Measurements from ENCODE around the gene PHLPP1.

The PHLPP1 gene

GRCh38 chr18:62987859-62988258, 272.5 kb downstream of the PHLPP1 start:
- DNase-seq = no peak

- no peak for DNase-seq
Observed at GRCh38 chr18:62988471-62988870, 273.1 kb downstream of the PHLPP1 start.

DNA sequence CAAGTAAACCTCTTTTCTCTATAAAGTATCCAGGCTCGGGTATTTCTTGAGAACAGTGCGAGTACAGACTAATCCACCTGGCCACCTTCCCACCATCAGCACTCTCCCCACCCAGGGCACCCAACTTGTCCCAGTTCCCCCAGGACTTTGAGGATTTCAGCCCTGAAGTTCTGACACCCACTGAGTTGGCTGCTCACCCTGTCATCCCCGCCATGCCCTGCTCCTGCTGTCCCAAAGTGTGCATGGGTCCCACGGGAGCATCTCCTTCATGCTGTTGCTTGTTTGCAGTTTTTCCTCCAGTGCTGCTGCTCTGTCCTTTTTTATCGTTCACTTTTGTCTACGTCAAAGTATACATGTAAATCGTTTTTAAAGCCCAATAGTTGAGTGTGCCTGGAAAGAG, 273.9 kb downstream of the PHLPP1 start:
- DNase-seq = no peak

GRCh38 chr18:62990653-62991052, 275.3 kb downstream of the PHLPP1 start:
- DNase-seq = no peak

GRCh38 chr18:62991389-62991788, 276.0 kb downstream of the PHLPP1 start:
- no peak for DNase-seq

GRCh38 chr18:62991959-62992358, 276.6 kb downstream of the PHLPP1 start:
- peak; percentile 36 for DNase-seq

DNA sequence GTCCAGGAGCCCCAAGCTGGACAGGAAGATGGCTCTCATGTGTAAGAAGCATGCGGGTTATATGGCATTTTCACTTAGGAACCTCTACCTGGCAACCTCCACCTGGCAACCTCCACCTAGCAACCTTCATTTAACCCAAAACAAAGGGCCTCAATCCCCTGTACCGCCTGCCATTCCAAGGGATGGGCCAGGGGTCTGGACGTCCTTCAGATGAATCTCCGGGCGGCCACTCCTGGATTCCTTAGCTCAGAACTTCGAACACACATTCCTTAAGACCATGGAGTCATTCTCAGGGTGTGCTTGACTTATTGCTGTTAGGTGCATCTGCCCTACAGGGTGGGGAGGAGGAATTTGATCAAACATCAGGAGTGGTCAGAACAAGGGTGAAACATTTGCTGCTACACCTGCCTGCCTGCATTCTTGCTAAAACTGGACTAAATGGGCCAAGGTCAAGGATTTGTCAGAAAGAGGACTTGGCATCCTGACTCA, 277.6 kb downstream of the PHLPP1 start:
- no peak for DNase-seq

DNA sequence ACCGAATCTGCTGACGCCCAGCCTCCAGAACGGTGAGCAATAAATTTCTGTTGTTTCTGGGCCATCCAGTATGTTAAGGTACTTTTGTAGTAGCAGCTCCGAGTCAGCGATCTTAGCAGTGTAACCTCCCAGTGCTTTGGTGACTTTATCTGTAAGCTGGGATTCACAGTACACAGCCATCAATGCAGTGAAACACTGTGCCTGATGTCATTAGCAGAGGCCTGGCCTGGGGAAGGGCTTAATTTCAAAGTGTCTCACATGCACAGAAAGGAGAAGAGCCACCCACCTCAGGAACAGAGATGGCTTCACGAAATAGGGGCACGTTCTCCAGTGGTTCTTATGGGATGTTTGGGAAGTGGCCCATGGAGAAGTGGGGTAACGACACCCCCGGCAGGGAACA, 281.2 kb downstream of the PHLPP1 start:
- DNase-seq = no peak

- no peak for DNase-seq
Observed at GRCh38 chr18:62997076-62997475, 281.7 kb downstream of the PHLPP1 start.

- DNase-seq = no peak
Observed at GRCh38 chr18:62998443-62998842, 283.1 kb downstream of the PHLPP1 start.

DNA sequence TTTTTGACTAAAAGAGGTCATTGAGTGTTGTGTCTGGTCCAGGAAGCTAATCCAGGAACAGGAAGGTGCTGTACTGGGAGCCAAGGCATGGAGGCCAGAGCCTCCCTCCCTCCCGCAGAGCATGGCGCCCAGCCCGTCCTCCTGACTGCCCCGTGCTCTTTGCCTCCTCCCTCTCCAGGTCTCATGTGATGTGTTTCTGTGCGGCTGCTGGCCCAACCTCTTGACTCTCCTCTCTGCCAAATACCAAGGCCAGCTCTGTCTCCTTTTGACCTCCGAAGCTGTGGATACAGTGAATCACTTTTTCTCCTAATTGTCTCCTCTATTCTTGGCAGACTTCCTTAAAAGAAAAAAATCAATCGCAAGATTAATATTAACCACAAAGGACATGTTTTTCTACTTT, 284.1 kb downstream of the PHLPP1 start:
- DNase-seq = no peak

- DNase-seq = no peak
Observed at GRCh38 chr18:62999921-63000320, 284.6 kb downstream of the PHLPP1 start.

GRCh38 chr18:63000839-63001238, 285.5 kb downstream of the PHLPP1 start:
- DNase-seq = no peak

GRCh38 chr18:63001861-63002260, 286.5 kb downstream of the PHLPP1 start:
- DNase-seq = no peak

DNA sequence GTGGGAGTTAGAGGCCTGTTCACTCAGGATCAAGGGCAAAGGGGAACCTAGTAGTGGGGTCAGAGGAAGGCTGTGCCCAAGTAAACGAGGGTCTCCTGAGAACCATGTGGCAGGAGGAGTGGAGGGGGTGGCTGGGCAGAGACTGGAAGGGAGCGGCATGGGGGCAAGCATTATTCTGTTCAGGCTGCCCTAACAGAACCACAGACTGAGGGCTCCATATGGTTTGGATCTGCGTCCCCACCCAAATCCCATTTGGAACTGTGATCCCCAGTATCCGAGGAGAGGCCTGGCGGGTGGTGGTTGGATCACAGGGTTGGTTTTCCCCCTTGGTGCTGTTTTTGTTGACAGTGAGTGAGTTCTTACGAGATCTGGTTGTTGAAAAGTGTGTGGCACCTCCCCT, 287.0 kb downstream of the PHLPP1 start:
- DNase-seq = no peak

DNA sequence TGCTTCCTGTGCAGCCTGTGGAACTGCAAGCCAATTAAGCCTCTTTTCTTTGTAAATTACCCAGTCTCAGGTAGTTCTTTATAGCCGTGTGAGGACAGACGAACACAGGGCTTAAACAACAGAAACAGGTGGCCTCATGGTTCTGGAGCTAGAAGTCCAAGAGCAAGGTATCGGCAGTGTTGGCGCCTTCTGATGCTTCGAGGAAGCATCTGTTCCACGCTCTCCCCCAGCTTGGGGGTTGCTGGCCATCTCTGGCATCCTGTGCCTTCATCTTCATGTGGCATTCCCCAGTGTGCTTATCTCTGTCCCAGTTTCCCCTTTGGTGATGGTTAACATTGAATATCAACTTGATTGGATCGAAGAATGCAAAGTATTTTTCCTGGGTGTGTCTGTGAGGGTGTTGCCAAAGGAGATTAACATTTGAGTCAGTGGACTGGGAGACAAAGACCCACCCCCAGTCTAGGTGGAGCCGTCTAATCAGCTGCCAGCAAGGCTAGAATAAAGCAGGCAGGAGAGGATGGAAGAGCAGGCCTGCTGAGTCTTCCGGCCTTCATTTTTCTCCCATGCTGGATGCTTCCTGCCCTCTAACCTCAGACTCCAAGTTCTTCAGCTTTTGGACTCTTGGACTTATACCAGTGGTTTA, 287.6 kb downstream of the PHLPP1 start:
- no peak for DNase-seq

DNA sequence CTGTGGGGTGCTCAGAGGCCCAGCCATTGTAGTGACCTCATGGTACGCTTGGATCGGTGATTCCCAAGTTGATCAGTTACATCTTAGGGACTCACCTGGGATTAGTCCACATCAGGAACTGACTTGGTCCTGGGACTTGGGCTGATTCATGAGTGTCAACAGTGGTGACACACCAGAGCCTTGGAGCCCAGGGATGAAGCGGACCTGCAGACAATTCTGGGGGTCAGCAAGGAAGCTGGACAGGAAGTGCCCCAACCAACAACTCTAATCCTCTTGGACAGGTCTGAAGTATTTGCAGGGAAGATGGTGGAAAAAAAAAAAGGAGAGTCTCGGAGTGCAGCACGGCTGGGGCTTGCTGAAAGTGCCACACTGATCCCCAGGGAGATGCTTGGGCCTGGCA, 288.6 kb downstream of the PHLPP1 start:
- no peak for DNase-seq

- no peak for DNase-seq
Observed at GRCh38 chr18:63004466-63005089, 289.2 kb downstream of the PHLPP1 start.

GRCh38 chr18:63005306-63005705, 290.0 kb downstream of the PHLPP1 start:
- no peak for DNase-seq

DNA sequence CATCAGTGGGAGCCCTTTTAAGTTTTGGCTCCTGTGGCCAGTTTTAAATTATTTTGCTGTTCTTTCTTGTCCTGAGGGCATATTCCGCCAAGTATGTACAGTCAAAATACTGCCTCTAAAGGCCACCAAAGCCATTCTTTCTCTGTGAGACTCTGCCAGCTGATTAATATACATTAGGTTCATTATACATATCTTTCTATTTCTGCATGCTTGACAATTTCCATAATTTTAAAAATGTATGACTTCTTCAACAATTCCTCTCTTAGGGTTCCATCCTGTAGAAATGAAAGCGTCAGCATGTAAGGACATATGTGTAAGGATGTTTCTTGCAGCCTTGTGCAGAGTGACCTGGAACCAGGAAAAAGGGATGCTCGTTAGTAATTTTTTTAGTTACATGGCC, 291.9 kb downstream of the PHLPP1 start:
- DNase-seq = no peak

DNA sequence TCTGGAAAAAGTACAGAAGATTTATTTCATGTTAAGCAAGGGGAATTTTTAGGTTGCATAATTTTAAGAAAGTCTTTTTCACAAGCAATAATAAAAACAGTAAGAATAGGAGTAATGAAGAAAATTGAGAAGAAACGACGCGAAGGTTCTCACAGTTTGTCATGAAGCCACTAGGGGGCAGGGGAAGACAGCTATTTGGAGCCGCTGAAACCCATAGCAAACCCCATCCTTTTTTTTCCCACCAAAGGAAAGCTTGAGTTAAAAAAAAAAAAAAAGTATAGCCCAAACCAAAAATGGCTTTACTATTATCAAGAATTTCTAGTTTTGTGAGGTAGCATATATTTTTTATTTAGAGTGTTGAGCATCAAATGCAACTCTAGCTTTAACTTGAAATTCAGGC, 300.9 kb downstream of the PHLPP1 start:
- peak; percentile 59 for DNase-seq

DNA sequence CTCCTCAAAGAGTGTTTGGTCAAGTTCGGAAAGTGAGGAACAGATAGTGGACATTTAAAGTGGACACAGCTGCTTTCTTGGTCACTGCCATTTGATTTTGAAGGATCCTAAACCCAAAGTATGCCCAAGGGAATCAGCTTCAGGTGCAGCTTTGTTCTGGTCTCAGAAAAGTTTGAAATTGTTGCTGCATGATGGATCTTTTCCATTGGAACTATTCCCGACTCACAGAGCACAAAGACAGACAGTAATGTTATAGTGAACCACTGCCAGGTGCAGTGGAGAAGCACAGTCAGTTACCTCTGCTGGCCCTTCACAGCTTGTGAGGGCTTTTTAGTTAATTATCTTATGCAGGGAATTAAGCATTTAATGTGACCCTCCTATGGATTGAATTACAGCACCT, 301.7 kb downstream of the PHLPP1 start:
- DNase-seq = no peak

GRCh38 chr18:63017977-63018376, 302.6 kb downstream of the PHLPP1 start:
- no peak for DNase-seq

DNA sequence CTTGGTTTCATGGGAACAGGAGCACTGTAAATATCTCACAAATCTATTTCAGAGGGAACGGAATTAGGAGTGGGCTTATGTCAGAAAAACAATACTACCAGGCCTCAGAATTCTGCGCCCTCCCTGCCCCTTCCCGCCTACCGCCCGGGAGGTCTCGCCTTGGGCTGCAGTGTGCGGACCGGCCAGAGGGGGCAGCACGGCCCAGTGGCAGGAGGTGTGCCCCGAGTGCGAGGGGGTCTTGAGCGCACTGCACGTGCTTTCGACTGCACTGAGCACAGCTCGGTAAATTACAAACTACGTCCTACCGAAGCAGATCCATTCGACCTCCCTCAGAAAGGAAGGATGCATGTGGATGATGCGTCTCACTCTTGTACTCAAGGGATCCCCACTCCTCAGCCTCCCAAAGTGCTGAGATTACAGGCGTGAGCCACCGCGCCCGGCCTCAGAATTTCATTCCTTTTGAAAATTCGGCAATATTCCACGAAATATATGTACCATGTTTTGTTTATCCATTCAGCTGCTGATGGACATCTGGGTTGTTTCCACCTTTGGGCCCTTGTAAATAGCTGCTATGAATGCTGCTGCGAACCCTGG, 307.2 kb downstream of the PHLPP1 start:
- DNase-seq = peak; percentile 60
